Measurements from ENCODE around the gene SYT14.

Gene SYT14

DNA sequence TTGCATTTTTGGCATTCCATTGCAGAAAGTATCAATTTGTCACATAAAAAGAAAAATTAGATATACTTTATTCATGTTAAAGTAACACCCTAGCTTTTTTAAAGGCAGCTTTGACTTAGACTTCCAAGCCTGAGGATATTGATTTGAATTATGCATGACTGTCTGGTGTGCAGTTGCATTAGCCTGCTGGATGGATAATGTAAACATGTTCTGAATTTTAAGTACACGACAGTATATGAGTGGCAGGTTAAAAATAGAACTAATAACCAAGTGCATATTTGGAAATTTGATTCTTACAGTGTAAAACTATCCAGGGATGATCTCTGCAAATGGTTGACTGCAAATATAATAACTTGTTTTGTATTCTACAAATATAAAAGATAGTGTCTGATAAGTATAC, 124.0 kb downstream of the SYT14 start:
- TF ChIP-seq SPI1 (IDR thresholded peaks at IDR 0.05; ENCODE audit: borderline replicate concordance, low read depth), result no peak
- TF ChIP-seq POLR2AphosphoS5 (IDR thresholded peaks at IDR 0.05; ENCODE audit: low read depth), result no peak
- TF ChIP-seq REST (IDR thresholded peaks at IDR 0.05; ENCODE audit: insufficient replicate concordance, low read depth), result no peak
- no peak for TF ChIP-seq GABPA (IDR thresholded peaks at IDR 0.05; ENCODE audit: low read depth)
- TF ChIP-seq CTCF (IDR thresholded peaks at IDR 0.05; ENCODE audit: insufficient read depth, low read length), result no peak
- DNase-seq (ENCODE audit: low read depth in 1 of 2, low spot score in 1 of 2), result no peak
- Histone ChIP-seq H3K27ac (replicated peaks) (no peak overlapping the region), H3K4me3 (replicated peaks; ENCODE audit: insufficient read depth, low read length) (no peak overlapping the region), H3K27me3 (ENCODE audit: insufficient read depth, poor library complexity, severe bottlenecking) (no peaks in the 10 kb centered on the region)

- no peak for TF ChIP-seq POLR2AphosphoS5 (IDR thresholded peaks at IDR 0.05; ENCODE audit: low read depth)
- no peak for TF ChIP-seq REST (IDR thresholded peaks at IDR 0.05; ENCODE audit: insufficient replicate concordance, low read depth)
- TF ChIP-seq GABPA (IDR thresholded peaks at IDR 0.05; ENCODE audit: low read depth), result no peak
- no peak for TF ChIP-seq CTCF (IDR thresholded peaks at IDR 0.05; ENCODE audit: insufficient read depth, low read length)
- TF ChIP-seq SPI1 (IDR thresholded peaks at IDR 0.05; ENCODE audit: borderline replicate concordance, low read depth), result no peak
- no peaks in the 10 kb centered on the region for H3K27me3 ChIP-seq (ENCODE audit: insufficient read depth, poor library complexity, severe bottlenecking)
- H3K27ac ChIP-seq (replicated peaks), result no peak overlapping the region
- H3K4me3 ChIP-seq (replicated peaks; ENCODE audit: insufficient read depth, low read length), result no peak overlapping the region
- no peak for DNase-seq (ENCODE audit: low read depth in 1 of 2, low spot score in 1 of 2)
These were observed 132.5 kb downstream of the SYT14 start for GRCh38 chr1:210070531-210070930.

GRCh38 chr1:210072129-210072528, 134.1 kb downstream of the SYT14 start:
- H3K27ac ChIP-seq (replicated peaks), result no peak overlapping the region

More at GRCh38 chr1:210072129-210072528, 134.1 kb downstream of the SYT14 start:
- TF ChIP-seq CTCF (IDR thresholded peaks at IDR 0.05; ENCODE audit: insufficient read depth, low read length) (no peak), POLR2AphosphoS5 (IDR thresholded peaks at IDR 0.05; ENCODE audit: low read depth) (no peak), SPI1 (IDR thresholded peaks at IDR 0.05; ENCODE audit: borderline replicate concordance, low read depth) (no peak), GABPA (IDR thresholded peaks at IDR 0.05; ENCODE audit: low read depth) (no peak), REST (IDR thresholded peaks at IDR 0.05; ENCODE audit: insufficient replicate concordance, low read depth) (no peak)
- no peaks in the 10 kb centered on the region for H3K27me3 ChIP-seq (ENCODE audit: insufficient read depth, poor library complexity, severe bottlenecking)
- H3K4me3 ChIP-seq (replicated peaks; ENCODE audit: insufficient read depth, low read length), result no peak overlapping the region
- no peak for DNase-seq (ENCODE audit: low read depth in 1 of 2, low spot score in 1 of 2)

Data from HL-60 (cell line).